ENCODE results near the gene RNF14.

DNA sequence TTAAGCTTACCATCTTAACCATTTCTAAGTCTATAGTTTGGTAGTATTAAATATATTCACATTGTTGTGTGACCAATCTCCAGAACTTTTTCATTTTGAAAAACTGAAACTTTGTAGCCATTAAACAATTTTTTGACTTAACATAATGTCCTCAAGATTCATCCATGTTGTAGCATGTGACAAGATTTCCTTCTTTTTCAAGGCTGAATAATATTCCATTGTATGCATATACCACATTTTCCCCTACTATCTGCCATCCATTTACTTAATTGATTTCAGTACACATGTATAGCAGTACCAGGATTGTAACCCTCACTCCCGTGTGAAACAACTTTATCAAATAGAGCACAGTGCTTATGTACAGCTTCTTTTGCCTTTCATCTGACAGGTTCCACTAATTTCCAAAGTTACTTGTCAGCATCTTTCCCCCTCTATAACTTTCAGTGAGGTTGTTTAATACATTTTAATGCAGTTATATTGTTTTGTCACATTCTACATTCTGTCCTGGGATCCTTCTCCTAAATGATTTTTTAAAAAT lies 51.3 kb downstream of the RNF14 start:
- TF ChIP-seq CTCF (IDR thresholded peaks at IDR 0.05) = no peak
- TF ChIP-seq POLR2A (IDR thresholded peaks at IDR 0.05) = no peak
